22Rv1 (cell line): ENCODE data around the gene PRXL2A.

Experiments
- H3K27ac ChIP-seq: fragments of 450-650 bp; 2 replicates; pipeline ENCODE4 v1.5.1; 2017
- CTCF ChIP-seq: fragments of 450-650 bp; IDR thresholded peaks from 2 replicates; pipeline ENCODE4 v1.5.1; 2017; ENCODE audit warnings: mild to moderate bottlenecking
- ZFX ChIP-seq: fragments of 450-650 bp; IDR thresholded peaks from 2 replicates; pipeline ENCODE4 v1.6.1; 2017; ENCODE audit warnings: antibody characterized with exemption, borderline replicate concordance

PRXL2A gene

GRCh38 chr10:80380185-80380584, 28.2 kb upstream of the PRXL2A start:
- TF ChIP-seq CTCF (no peak), ZFX (no peak)
- H3K27ac ChIP-seq: no peak overlapping the region

DNA sequence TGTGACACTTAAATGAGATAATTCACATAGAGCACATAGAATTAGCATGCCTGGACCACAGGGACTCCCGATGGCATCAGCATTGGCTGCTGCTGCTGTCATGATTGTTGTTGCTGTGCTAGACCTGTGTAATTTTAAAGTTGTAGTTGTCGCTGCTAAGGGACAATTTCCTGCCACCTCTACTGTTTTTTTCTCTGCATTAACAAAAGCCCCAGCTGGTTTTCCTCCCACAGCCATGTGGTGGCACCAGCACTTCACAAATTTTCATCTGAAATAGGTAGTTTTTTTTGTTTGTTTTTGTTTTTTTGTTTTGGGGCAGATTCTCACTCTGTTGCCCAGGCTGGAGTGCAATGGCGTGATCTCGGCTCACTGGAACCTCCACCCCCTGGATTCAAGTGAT, 25.4 kb upstream of the PRXL2A start:
- H3K27ac ChIP-seq: no peak overlapping the region
- TF ChIP-seq ZFX (no peak), CTCF (peak; percentile 59)

- H3K27ac ChIP-seq: no peak overlapping the region
- no peak for TF ChIP-seq ZFX
- TF ChIP-seq CTCF: no peak
Observed at GRCh38 chr10:80390740-80391139, 17.6 kb upstream of the PRXL2A start.

DNA sequence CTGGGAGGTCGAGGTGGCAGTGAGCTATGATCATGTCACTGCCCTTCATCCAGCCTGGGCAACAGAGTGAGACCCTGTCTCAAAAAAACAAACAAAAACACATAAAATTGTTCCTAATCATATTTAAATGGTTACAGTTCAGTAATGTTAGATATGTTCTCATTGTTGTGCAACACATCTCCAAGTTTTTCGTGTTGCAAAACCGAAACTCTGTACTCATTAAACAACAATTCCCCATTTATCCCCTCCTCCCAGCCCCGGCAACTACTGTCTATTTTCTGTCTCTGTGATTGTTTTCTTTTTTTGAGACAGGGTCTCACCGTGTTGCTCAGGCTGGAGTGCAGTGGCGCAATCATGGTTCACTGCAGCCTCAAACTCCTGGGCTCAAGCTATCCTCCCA, 16.1 kb upstream of the PRXL2A start:
- TF ChIP-seq CTCF (no peak), ZFX (no peak)
- H3K27ac ChIP-seq: no peak overlapping the region

GRCh38 chr10:80394358-80394916, 13.9 kb upstream of the PRXL2A start:
- no peak overlapping the region for H3K27ac ChIP-seq
- TF ChIP-seq ZFX (no peak), CTCF (no peak)

- TF ChIP-seq ZFX: no peak
- TF ChIP-seq CTCF: no peak
- no peak overlapping the region for H3K27ac ChIP-seq
Observed at GRCh38 chr10:80397014-80397413, 11.3 kb upstream of the PRXL2A start.

- no peak overlapping the region for H3K27ac ChIP-seq
- no peak for TF ChIP-seq CTCF
- no peak for TF ChIP-seq ZFX
Observed at GRCh38 chr10:80400136-80400804, 8.1 kb upstream of the PRXL2A start.
